Superior temporal gyrus (tissue), 1 donor: ENCODE measurements around the gene PRKCE.

Experiments used
- DNase-seq: peaks from one replicate; pipeline ENCODE4 v3.0.0-alpha.2; 2016; ENCODE audit errors: extremely low spot score

PRKCE gene

DNA sequence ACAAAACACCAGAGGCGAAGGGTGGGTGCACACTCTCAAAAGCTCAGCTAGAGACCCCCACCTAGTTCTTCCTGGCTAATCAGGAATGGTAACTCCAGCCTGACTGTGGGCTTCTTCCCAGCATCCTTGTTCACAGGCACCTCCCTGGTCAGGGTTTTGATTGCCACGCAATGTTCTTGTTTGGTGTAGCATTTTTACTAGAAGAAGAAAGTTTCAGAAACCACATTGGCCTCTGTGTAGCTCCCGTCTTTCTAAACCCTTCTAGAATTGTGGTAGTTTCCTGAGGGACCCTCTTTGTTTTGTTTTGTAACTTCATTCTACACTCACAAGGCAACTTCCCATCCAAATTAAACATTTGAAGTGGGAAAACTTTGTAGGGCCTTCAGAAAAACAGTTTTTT, 391.2 kb downstream of the PRKCE start:
- no peak for DNase-seq

GRCh38 chr2:46045888-46046287, 394.4 kb downstream of the PRKCE start:
- DNase-seq, result no peak

DNA sequence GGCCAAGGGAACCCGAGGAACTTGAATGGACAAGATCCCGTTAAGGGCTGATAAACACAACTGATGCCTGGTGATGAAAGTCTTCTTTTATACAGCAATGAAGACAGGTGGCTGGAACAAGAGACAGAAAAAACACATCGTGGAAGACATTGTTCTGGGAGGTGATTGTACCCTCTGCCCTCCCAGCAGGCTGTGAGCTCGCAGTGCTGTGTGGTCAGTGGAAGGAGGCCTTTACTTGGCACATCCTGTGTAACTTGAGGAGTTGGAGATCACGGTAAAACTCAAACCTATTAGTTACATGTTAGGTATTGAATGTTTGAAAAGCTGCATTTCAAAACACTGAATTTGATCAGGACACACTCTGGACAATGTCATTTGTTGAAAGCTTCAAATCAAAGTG, 395.8 kb downstream of the PRKCE start:
- DNase-seq, result no peak

- DNase-seq, result no peak
These were observed 397.2 kb downstream of the PRKCE start for GRCh38 chr2:46048693-46049092.

DNA sequence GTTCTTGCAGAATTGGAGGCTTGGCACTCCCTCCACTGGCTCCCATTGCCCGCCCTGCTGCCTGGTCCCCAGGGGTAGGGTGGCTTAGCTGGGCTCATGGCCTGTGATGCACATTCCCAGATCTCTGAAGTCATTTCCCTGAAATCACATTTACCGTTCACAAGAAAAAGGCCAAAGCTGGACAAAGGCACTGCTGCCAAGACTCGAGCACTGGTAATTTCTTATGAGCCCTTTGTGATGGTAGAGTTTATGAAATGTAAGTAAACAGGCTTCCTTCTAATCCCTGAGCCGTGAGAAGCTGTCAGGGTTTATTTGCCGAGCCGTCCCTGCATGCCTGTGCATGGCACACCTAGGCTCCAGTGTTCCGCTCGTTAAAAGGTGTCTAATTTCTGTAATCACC, 398.6 kb downstream of the PRKCE start:
- DNase-seq, result no peak

DNA sequence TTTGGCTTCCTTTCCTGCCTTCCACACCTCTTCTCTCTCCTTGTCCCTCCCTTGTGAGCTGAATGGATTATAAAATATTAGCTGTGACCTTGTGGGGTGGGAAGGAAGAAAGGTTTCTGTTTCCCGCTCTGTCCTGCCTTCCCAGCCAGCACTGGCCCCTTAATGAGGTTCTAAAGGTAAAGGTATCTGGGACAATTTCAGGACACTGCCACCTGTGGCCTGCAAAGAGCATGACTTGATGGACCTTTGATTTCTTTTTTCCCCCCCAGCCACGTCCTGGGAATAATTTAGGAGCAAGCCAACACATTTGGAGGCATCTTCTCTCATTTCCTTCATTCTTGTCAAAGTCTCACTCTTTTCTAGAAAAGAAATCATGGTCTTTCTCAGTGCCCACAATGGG, 399.0 kb downstream of the PRKCE start:
- DNase-seq, result no peak

GRCh38 chr2:46051085-46051484, 399.6 kb downstream of the PRKCE start:
- DNase-seq, result no peak

- no peak for DNase-seq
These were observed 402.1 kb downstream of the PRKCE start for GRCh38 chr2:46053564-46053963.

DNA sequence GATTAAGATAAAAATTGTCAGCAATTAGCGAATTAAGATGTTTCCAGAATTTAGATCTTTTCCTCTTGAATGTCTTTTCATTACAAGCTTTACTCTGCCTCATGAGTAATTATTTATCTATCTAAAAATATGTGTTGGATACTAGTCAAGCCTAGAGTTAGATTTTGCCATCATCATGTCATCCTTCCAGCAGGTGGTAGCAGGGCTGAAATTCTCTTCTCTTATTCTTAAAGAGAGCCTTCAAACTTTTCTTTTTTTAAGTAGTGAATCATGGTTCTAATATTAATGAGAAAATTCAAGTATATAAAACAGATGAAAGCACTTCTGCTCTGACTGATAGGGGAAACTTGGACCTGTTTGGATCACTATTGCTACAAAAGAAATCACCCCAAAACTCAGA, 405.1 kb downstream of the PRKCE start:
- DNase-seq, result no peak

GRCh38 chr2:46058140-46058539, 406.7 kb downstream of the PRKCE start:
- DNase-seq, result no peak

GRCh38 chr2:46062637-46063412, 411.4 kb downstream of the PRKCE start:
- DNase-seq, result peak; percentile 88

DNA sequence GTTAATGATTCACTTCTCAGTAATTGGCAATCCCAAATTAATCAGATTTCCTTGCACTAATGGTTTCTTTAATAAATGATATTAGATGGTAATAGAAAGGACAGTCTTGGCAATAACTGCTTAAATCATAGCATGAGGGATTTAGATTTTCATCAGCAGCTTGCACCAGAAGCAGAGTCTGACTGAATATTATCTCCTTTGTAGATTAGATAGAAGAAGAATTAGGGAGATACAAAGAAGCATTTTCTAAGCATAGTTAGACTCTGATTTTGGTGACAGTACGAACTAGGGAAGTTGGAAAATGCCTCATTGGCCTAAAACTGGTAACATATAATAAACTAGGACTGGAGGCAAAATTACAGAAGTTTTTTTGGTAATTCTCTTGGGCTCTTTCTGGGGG, 412.9 kb downstream of the PRKCE start:
- no peak for DNase-seq

- no peak for DNase-seq
These were observed 413.7 kb downstream of the PRKCE start for GRCh38 chr2:46065152-46065551.

GRCh38 chr2:46066116-46066515, 414.6 kb downstream of the PRKCE start:
- DNase-seq, result no peak

GRCh38 chr2:46066601-46067000, 415.1 kb downstream of the PRKCE start:
- no peak for DNase-seq

DNA sequence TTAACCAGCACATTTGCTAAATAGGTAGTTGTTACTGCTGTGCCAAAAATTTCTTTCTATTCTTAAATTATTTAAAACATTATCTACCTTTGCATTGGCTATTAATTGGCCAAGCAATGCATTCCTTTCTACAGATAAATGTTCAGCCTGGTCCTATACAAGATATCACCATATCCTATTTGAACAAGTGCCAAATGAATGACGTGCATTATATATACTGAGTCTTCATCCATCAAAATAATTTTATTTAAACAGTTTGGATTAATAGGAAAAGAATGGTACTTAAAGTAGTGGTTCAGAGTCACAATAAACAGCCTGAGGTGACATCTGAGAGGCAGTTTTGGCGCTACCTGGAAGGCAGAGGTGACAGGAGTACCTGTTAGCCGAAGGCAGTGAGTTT, 415.6 kb downstream of the PRKCE start:
- DNase-seq, result no peak

- no peak for DNase-seq
These were observed 416.2 kb downstream of the PRKCE start for GRCh38 chr2:46067501-46068305.

DNA sequence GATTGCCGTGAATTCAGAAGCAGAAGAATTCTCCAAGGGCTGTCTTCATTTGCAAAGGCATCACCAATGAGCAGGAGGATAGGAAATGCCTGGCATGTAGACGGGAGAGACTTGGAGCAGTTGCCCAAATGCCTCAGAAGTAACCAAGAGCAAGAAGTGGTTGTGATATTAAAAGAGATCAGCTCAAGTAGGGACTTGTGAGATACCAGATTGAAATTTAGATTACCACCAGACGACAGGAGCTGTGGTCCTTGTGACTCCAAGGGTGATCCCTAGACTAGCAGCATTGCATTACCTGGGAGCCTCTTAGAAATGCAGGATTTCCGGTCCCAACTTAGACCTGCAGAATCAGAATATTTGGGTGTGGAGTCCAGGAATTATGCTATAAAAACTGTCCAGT, 417.2 kb downstream of the PRKCE start:
- DNase-seq, result no peak

- no peak for DNase-seq
These were observed 419.6 kb downstream of the PRKCE start for GRCh38 chr2:46071074-46071473.

GRCh38 chr2:46072101-46072820, 420.8 kb downstream of the PRKCE start:
- no peak for DNase-seq

- no peak for DNase-seq
These were observed 422.1 kb downstream of the PRKCE start for GRCh38 chr2:46073540-46074046.

GRCh38 chr2:46074501-46074900, 423.0 kb downstream of the PRKCE start:
- DNase-seq, result no peak
